ENCODE data around the gene LAMB4.
A peak's percentile ranks its signal among the peaks of the same experiment; 100 is the strongest.

LAMB4 gene

GRCh38 chr7:108132551-108133265 is 2.5 kb upstream of the LAMB4 start:
- peak overlapping the region; percentile 31 for H3K27ac ChIP-seq (ENCODE audit: insufficient read depth, low read depth, low read length, poor library complexity, severe bottlenecking)
- WGBS, 2 experiments = 72 to 74% methylated on average over 13 of the region's 13 CpGs
- peaks cover 3% of the 10 kb centered on the region for H3K4me1 ChIP-seq (ENCODE audit: control insufficient read depth, insufficient read depth, low read length)
- H3K27me3 ChIP-seq (ENCODE audit: control insufficient read depth, insufficient read depth, low read length, poor library complexity, severe bottlenecking) = no peaks in the 10 kb centered on the region
- no peaks in the 10 kb centered on the region for H3K9me3 ChIP-seq (ENCODE audit: control insufficient read depth, low read length)
- H3K36me3 ChIP-seq (ENCODE audit: control insufficient read depth, insufficient read depth, low read length) = no peaks in the 10 kb centered on the region
- H3K4me3 ChIP-seq (ENCODE audit: insufficient read depth, low read depth, low read length) = no peak overlapping the region

- Histone ChIP-seq H3K27me3 (ENCODE audit: control insufficient read depth, insufficient read depth, low read length, poor library complexity, severe bottlenecking) (no peaks in the 10 kb centered on the region), H3K36me3 (ENCODE audit: control insufficient read depth, insufficient read depth, low read length) (no peaks in the 10 kb centered on the region), H3K9me3 (ENCODE audit: control insufficient read depth, low read length) (no peaks in the 10 kb centered on the region), H3K4me3 (ENCODE audit: insufficient read depth, low read depth, low read length) (no peak overlapping the region), H3K4me1 (ENCODE audit: control insufficient read depth, insufficient read depth, low read length) (peaks cover 3% of the 10 kb centered on the region), H3K27ac (ENCODE audit: insufficient read depth, low read depth, low read length, poor library complexity, severe bottlenecking) (no peak overlapping the region)
- WGBS, 2 experiments = 92 to 93% methylated on average over 7 of the region's 7 CpGs
These were observed 869 bp downstream of the LAMB4 start for GRCh38 chr7:108129018-108129965.

- Histone ChIP-seq H3K27ac (ENCODE audit: insufficient read depth, low read depth, low read length, poor library complexity, severe bottlenecking) (no peak overlapping the region), H3K9me3 (ENCODE audit: control insufficient read depth, low read length) (no peaks in the 10 kb centered on the region), H3K4me1 (ENCODE audit: control insufficient read depth, insufficient read depth, low read length) (peaks cover 3% of the 10 kb centered on the region), H3K27me3 (ENCODE audit: control insufficient read depth, insufficient read depth, low read length, poor library complexity, severe bottlenecking) (no peaks in the 10 kb centered on the region), H3K36me3 (ENCODE audit: control insufficient read depth, insufficient read depth, low read length) (no peaks in the 10 kb centered on the region), H3K4me3 (ENCODE audit: insufficient read depth, low read depth, low read length) (no peak overlapping the region)
- 99 to 100% methylated on average over 3 of the region's 3 CpGs for WGBS, 2 experiments
These were observed 1.6 kb downstream of the LAMB4 start for GRCh38 chr7:108128514-108128913.

- 93% methylated on average over 5 of the region's 5 CpGs for WGBS, 2 experiments
These were observed 2.7 kb downstream of the LAMB4 start for GRCh38 chr7:108127461-108127860.

GRCh38 chr7:108124820-108125219 is 5.3 kb downstream of the LAMB4 start:
- Histone ChIP-seq H3K36me3 (ENCODE audit: control insufficient read depth, insufficient read depth, low read length) (no peaks in the 10 kb centered on the region), H3K27me3 (ENCODE audit: control insufficient read depth, insufficient read depth, low read length, poor library complexity, severe bottlenecking) (no peaks in the 10 kb centered on the region), H3K9me3 (ENCODE audit: control insufficient read depth, low read length) (no peaks in the 10 kb centered on the region), H3K27ac (ENCODE audit: insufficient read depth, low read depth, low read length, poor library complexity, severe bottlenecking) (no peak overlapping the region), H3K4me3 (ENCODE audit: insufficient read depth, low read depth, low read length) (no peak overlapping the region), H3K4me1 (ENCODE audit: control insufficient read depth, insufficient read depth, low read length) (no peaks in the 10 kb centered on the region)
- 90 to 96% methylated on average over 3 of the region's 3 CpGs for WGBS, 2 experiments

More at GRCh38 chr7:108127461-108127860, 2.7 kb downstream of the LAMB4 start:
- H3K4me1 ChIP-seq (ENCODE audit: control insufficient read depth, insufficient read depth, low read length) = no peaks in the 10 kb centered on the region
- no peaks in the 10 kb centered on the region for H3K9me3 ChIP-seq (ENCODE audit: control insufficient read depth, low read length)
- H3K4me3 ChIP-seq (ENCODE audit: insufficient read depth, low read depth, low read length) = no peak overlapping the region
- H3K27me3 ChIP-seq (ENCODE audit: control insufficient read depth, insufficient read depth, low read length, poor library complexity, severe bottlenecking) = no peaks in the 10 kb centered on the region
- no peaks in the 10 kb centered on the region for H3K36me3 ChIP-seq (ENCODE audit: control insufficient read depth, insufficient read depth, low read length)
- no peak overlapping the region for H3K27ac ChIP-seq (ENCODE audit: insufficient read depth, low read depth, low read length, poor library complexity, severe bottlenecking)

- no peaks in the 10 kb centered on the region for H3K4me1 ChIP-seq (ENCODE audit: control insufficient read depth, insufficient read depth, low read length)
- no peaks in the 10 kb centered on the region for H3K27me3 ChIP-seq (ENCODE audit: control insufficient read depth, insufficient read depth, low read length, poor library complexity, severe bottlenecking)
- no peaks in the 10 kb centered on the region for H3K36me3 ChIP-seq (ENCODE audit: control insufficient read depth, insufficient read depth, low read length)
- H3K9me3 ChIP-seq (ENCODE audit: control insufficient read depth, low read length) = no peaks in the 10 kb centered on the region
- H3K27ac ChIP-seq (ENCODE audit: insufficient read depth, low read depth, low read length, poor library complexity, severe bottlenecking) = no peak overlapping the region
- H3K4me3 ChIP-seq (ENCODE audit: insufficient read depth, low read depth, low read length) = no peak overlapping the region
These were observed 8.0 kb downstream of the LAMB4 start for GRCh38 chr7:108122181-108122580.

GRCh38 chr7:108120933-108121332 is 9.2 kb downstream of the LAMB4 start:
- H3K27me3 ChIP-seq (ENCODE audit: control insufficient read depth, insufficient read depth, low read length, poor library complexity, severe bottlenecking) = no peaks in the 10 kb centered on the region
- H3K27ac ChIP-seq (ENCODE audit: insufficient read depth, low read depth, low read length, poor library complexity, severe bottlenecking) = no peak overlapping the region
- H3K4me1 ChIP-seq (ENCODE audit: control insufficient read depth, insufficient read depth, low read length) = no peaks in the 10 kb centered on the region
- no peak overlapping the region for H3K4me3 ChIP-seq (ENCODE audit: insufficient read depth, low read depth, low read length)
- 95 to 98% methylated on average over 2 to 3 of the region's 3 CpGs for WGBS, 2 experiments
- H3K36me3 ChIP-seq (ENCODE audit: control insufficient read depth, insufficient read depth, low read length) = no peaks in the 10 kb centered on the region
- H3K9me3 ChIP-seq (ENCODE audit: control insufficient read depth, low read length) = no peaks in the 10 kb centered on the region

GRCh38 chr7:108120196-108120595 is 10.0 kb downstream of the LAMB4 start:
- Histone ChIP-seq H3K4me3 (ENCODE audit: insufficient read depth, low read depth, low read length) (no peak overlapping the region), H3K36me3 (ENCODE audit: control insufficient read depth, insufficient read depth, low read length) (no peaks in the 10 kb centered on the region), H3K9me3 (ENCODE audit: control insufficient read depth, low read length) (no peaks in the 10 kb centered on the region), H3K4me1 (ENCODE audit: control insufficient read depth, insufficient read depth, low read length) (no peaks in the 10 kb centered on the region), H3K27ac (ENCODE audit: insufficient read depth, low read depth, low read length, poor library complexity, severe bottlenecking) (no peak overlapping the region), H3K27me3 (ENCODE audit: control insufficient read depth, insufficient read depth, low read length, poor library complexity, severe bottlenecking) (no peaks in the 10 kb centered on the region)
- WGBS, 2 experiments = 61 to 80% methylated on average over 1 to 2 of the region's 3 CpGs

- Histone ChIP-seq H3K27ac (ENCODE audit: insufficient read depth, low read depth, low read length, poor library complexity, severe bottlenecking) (no peak overlapping the region), H3K27me3 (ENCODE audit: control insufficient read depth, insufficient read depth, low read length, poor library complexity, severe bottlenecking) (no peaks in the 10 kb centered on the region), H3K4me3 (ENCODE audit: insufficient read depth, low read depth, low read length) (no peak overlapping the region), H3K4me1 (ENCODE audit: control insufficient read depth, insufficient read depth, low read length) (no peaks in the 10 kb centered on the region), H3K9me3 (ENCODE audit: control insufficient read depth, low read length) (no peaks in the 10 kb centered on the region), H3K36me3 (ENCODE audit: control insufficient read depth, insufficient read depth, low read length) (no peaks in the 10 kb centered on the region)
- WGBS, 2 experiments = 87 to 94% methylated on average over 2 of the region's 2 CpGs
These were observed 11.2 kb downstream of the LAMB4 start for GRCh38 chr7:108118959-108119358.

- WGBS, 2 experiments = 65 to 74% methylated on average over 6 of the region's 6 CpGs
- no peaks in the 10 kb centered on the region for H3K36me3 ChIP-seq (ENCODE audit: control insufficient read depth, insufficient read depth, low read length)
These were observed 15.9 kb downstream of the LAMB4 start for GRCh38 chr7:108114117-108114841.

More at GRCh38 chr7:108114117-108114841, 15.9 kb downstream of the LAMB4 start:
- no peak overlapping the region for H3K4me3 ChIP-seq (ENCODE audit: insufficient read depth, low read depth, low read length)
- no peaks in the 10 kb centered on the region for H3K4me1 ChIP-seq (ENCODE audit: control insufficient read depth, insufficient read depth, low read length)
- H3K9me3 ChIP-seq (ENCODE audit: control insufficient read depth, low read length) = no peaks in the 10 kb centered on the region
- H3K27ac ChIP-seq (ENCODE audit: insufficient read depth, low read depth, low read length, poor library complexity, severe bottlenecking) = no peak overlapping the region
- H3K27me3 ChIP-seq (ENCODE audit: control insufficient read depth, insufficient read depth, low read length, poor library complexity, severe bottlenecking) = no peaks in the 10 kb centered on the region

Measured in ectodermal cell (in vitro differentiated cells).